Muscle layer of duodenum (tissue), 2 donors: ENCODE data around the gene SLC22A9.

Source experiments
- H3K27ac ChIP-seq: one replicate; pipeline ENCODE4 v1.7.0; 2013; ENCODE audit warnings: mild to moderate bottlenecking, low read length
- H3K27me3 ChIP-seq: one replicate; pipeline ENCODE4 v1.7.0; 2013; ENCODE audit warnings: low read depth, mild to moderate bottlenecking, control low read depth, low read length
- H3K36me3 ChIP-seq, 2 donors: one replicate each; pipeline ENCODE4 v1.7.0; 2013; ENCODE audit warnings: low read length in 2 of 2, control low read depth in 1 of 2, mild to moderate bottlenecking in 1 of 2; ENCODE audit not compliant: insufficient read depth in 2 of 2, control insufficient read depth in 1 of 2
- H3K4me1 ChIP-seq, 2 donors: one replicate each; pipeline ENCODE4 v1.7.0; 2013; ENCODE audit warnings: low read length in 2 of 2, mild to moderate bottlenecking in 2 of 2, control low read depth in 1 of 2, moderate library complexity in 1 of 2; ENCODE audit not compliant: insufficient read depth in 2 of 2, control insufficient read depth in 1 of 2
- H3K4me3 ChIP-seq, 2 donors: one replicate each; pipeline ENCODE4 v1.7.0; 2013; ENCODE audit warnings: low read length in 2 of 2, low read depth in 1 of 2, mild to moderate bottlenecking in 1 of 2
- H3K9me3 ChIP-seq, 2 donors: one replicate each; pipeline ENCODE4 v1.7.0; 2013; ENCODE audit warnings: low read length in 2 of 2, control low read depth in 1 of 2, mild to moderate bottlenecking in 1 of 2; ENCODE audit not compliant: control insufficient read depth in 1 of 2
- donor health status: healthy.

SLC22A9 gene

GRCh38 chr11:63445118-63445517, 75.5 kb downstream of the SLC22A9 start:
- Histone ChIP-seq H3K9me3 (peaks cover 0 to 3% of the 10 kb centered on the region in 2 donors), H3K36me3 (no peaks in the 10 kb centered on the region), H3K27ac (no peak overlapping the region), H3K4me3 (no peak overlapping the region), H3K4me1 (no peaks in the 10 kb centered on the region), H3K27me3 (no peaks in the 10 kb centered on the region)

GRCh38 chr11:63445720-63446119, 76.1 kb downstream of the SLC22A9 start:
- no peaks in the 10 kb centered on the region for H3K36me3 ChIP-seq
- no peak overlapping the region for H3K27ac ChIP-seq
- no peak overlapping the region for H3K4me3 ChIP-seq
- no peaks in the 10 kb centered on the region for H3K4me1 ChIP-seq
- peaks cover 0 to 3% of the 10 kb centered on the region in 2 donors for H3K9me3 ChIP-seq
- no peaks in the 10 kb centered on the region for H3K27me3 ChIP-seq

- no peak overlapping the region for H3K4me3 ChIP-seq
- no peak overlapping the region for H3K27ac ChIP-seq
- H3K36me3 ChIP-seq = no peaks in the 10 kb centered on the region
- H3K9me3 ChIP-seq = no peaks in the 10 kb centered on the region
- no peaks in the 10 kb centered on the region for H3K4me1 ChIP-seq
- no peaks in the 10 kb centered on the region for H3K27me3 ChIP-seq
Measured at GRCh38 chr11:63448646-63449045, 79.1 kb downstream of the SLC22A9 start.

- Histone ChIP-seq H3K27me3 (no peaks in the 10 kb centered on the region), H3K4me1 (no peaks in the 10 kb centered on the region), H3K9me3 (no peaks in the 10 kb centered on the region), H3K36me3 (no peaks in the 10 kb centered on the region), H3K4me3 (no peak overlapping the region), H3K27ac (no peak overlapping the region)
Measured at GRCh38 chr11:63459586-63459985, 90.0 kb downstream of the SLC22A9 start.
